ENCODE results near the gene ZNF594. TPM values are rescaled to one million over a fixed set of nuclear protein-coding genes. Genes with fewer than 3 reads are reported as not detected.
"Not testable (repeated sequence)": the region's sequence is repeated elsewhere in the genome, so short reads cannot be mapped to it uniquely, and the experiment has no call there.

The ZNF594 gene
- total RNA-seq, 1 experiment from 2014 or later: 10.1 TPM

GRCh38 chr17:5220074-5220473 is 28.4 kb upstream of the ZNF594 start (continued):
- no peak for TF ChIP-seq ZNF512 (CRISPR knock-in tag; IDR thresholded peaks at IDR 0.05; ENCODE audit: borderline replicate concordance)
- no peak for TF ChIP-seq ZNF138 (CRISPR knock-in tag; conservative IDR thresholded peaks at IDR 0.05)
- TF ChIP-seq FOXP4 (CRISPR knock-in tag; IDR thresholded peaks at IDR 0.05): no peak

GRCh38 chr17:5219536-5219935 is 27.9 kb upstream of the ZNF594 start:
- TF ChIP-seq USF1 (CRISPR knock-in tag; IDR thresholded peaks at IDR 0.05) (no peak), NR2C2 (CRISPR knock-in tag; IDR thresholded peaks at IDR 0.05) (no peak), TCF7 (CRISPR knock-in tag; IDR thresholded peaks at IDR 0.05; ENCODE audit: low read depth) (no peak), IRF2 (CRISPR knock-in tag; IDR thresholded peaks at IDR 0.05; ENCODE audit: borderline replicate concordance, low read depth) (no peak), E2F4 (CRISPR knock-in tag; IDR thresholded peaks at IDR 0.05; ENCODE audit: borderline replicate concordance, low read depth) (no peak), SMAD4 (CRISPR knock-in tag; IDR thresholded peaks at IDR 0.05) (no peak), MLX (CRISPR knock-in tag; IDR thresholded peaks at IDR 0.05) (no peak), SOX15 (CRISPR knock-in tag; IDR thresholded peaks at IDR 0.05) (no peak), ZNF263 (CRISPR knock-in tag; IDR thresholded peaks at IDR 0.05; ENCODE audit: low read depth) (no peak), GTF2I (CRISPR knock-in tag; conservative IDR thresholded peaks at IDR 0.05) (no peak), ZNF671 (CRISPR knock-in tag; IDR thresholded peaks at IDR 0.05) (no peak), FOXK1 (CRISPR knock-in tag; IDR thresholded peaks at IDR 0.05) (no peak)
- no peak overlapping the region for H3K27ac Mint-ChIP-seq
- ATAC-seq: no peak
- no peaks in the 10 kb centered on the region for H3K36me3 Mint-ChIP-seq
- H3K9me3 Mint-ChIP-seq: no peaks in the 10 kb centered on the region
- no peak overlapping the region for H3K4me3 Mint-ChIP-seq
- H3K4me1 Mint-ChIP-seq: 0 out of 2 replicates have a peak, but pooled peaks cover 5% of the 10 kb centered on the region
- no peaks in the 10 kb centered on the region for H3K27me3 Mint-ChIP-seq (ENCODE audit: low read depth)
- ChIA-PET POLR2A (no interaction called here), CTCF (no interaction called here)
- DNase-seq (ENCODE audit: low spot score): no peak

GRCh38 chr17:5217562-5217961 is 25.9 kb upstream of the ZNF594 start:
- H3K27ac Mint-ChIP-seq; DNase-seq (ENCODE audit: low spot score); H3K9me3 Mint-ChIP-seq; H3K4me1 Mint-ChIP-seq; H3K27me3 Mint-ChIP-seq (ENCODE audit: low read depth); H3K36me3 Mint-ChIP-seq; ATAC-seq; POLR2A ChIA-PET; H3K4me3 Mint-ChIP-seq: not testable (repeated sequence)
- CTCF ChIA-PET: interaction anchor here (0.5 to 2.2 kb wide), 2 partner anchors 20 to 1082 kb away, joined by 3 to 9 read pairs; no protein-coding TSS in a partner anchor

GRCh38 chr17:5211458-5211857 is 19.8 kb upstream of the ZNF594 start:
- CTCF ChIA-PET: no interaction called here
- ATAC-seq: no peak
- H3K27ac Mint-ChIP-seq: no peak overlapping the region
- POLR2A ChIA-PET: no interaction called here
- H3K36me3 Mint-ChIP-seq: no peaks in the 10 kb centered on the region
- H3K4me1 Mint-ChIP-seq: no peaks in the 10 kb centered on the region
- H3K9me3 Mint-ChIP-seq: no peaks in the 10 kb centered on the region
- no peak for TF ChIP-seq JUN (CRISPR knock-in tag; IDR thresholded peaks at IDR 0.05)
- no peak for TF ChIP-seq NR1H2 (CRISPR knock-in tag; IDR thresholded peaks at IDR 0.05)
- TF ChIP-seq HMGA2 (CRISPR knock-in tag; IDR thresholded peaks at IDR 0.05): no peak
- H3K27me3 Mint-ChIP-seq (ENCODE audit: low read depth): no peaks in the 10 kb centered on the region
- no peak for DNase-seq (ENCODE audit: low spot score)
- no peak overlapping the region for H3K4me3 Mint-ChIP-seq

Data from WTC11 (cell line).